Parathyroid adenoma (tissue), 2 donors: ENCODE results near the gene RGS3.

ENCODE experiments used
- H2AFZ ChIP-seq: fragments of 300-600 bp; sonication (generic); one replicate; pipeline ENCODE4 v1.7.0; 2017; ENCODE audit warnings: antibody characterized with exemption, mild to moderate bottlenecking
- H3K27ac ChIP-seq: fragments of 300-600 bp; sonication (generic); one replicate; pipeline ENCODE4 v1.7.0; 2017
- H3K27me3 ChIP-seq: fragments of 300-600 bp; sonication (generic); one replicate; pipeline ENCODE4 v1.7.0; 2017; ENCODE audit warnings: low read length; ENCODE audit not compliant: control insufficient read depth, insufficient read depth
- H3K36me3 ChIP-seq: fragments of 300-600 bp; sonication (generic); one replicate; pipeline ENCODE4 v1.7.0; 2017; ENCODE audit warnings: low read length; ENCODE audit not compliant: control insufficient read depth, insufficient read depth
- H3K4me1 ChIP-seq: fragments of 300-600 bp; sonication (generic); one replicate; pipeline ENCODE4 v1.7.0; 2017; ENCODE audit warnings: control low read depth
- H3K4me2 ChIP-seq: fragments of 300-600 bp; sonication (generic); one replicate; pipeline ENCODE4 v1.7.0; 2017; ENCODE audit warnings: low read length
- H3K4me3 ChIP-seq: fragments of 300-600 bp; sonication (generic); one replicate; pipeline ENCODE4 v1.7.0; 2017; ENCODE audit warnings: low read depth, low read length
- H3K79me2 ChIP-seq: fragments of 300-600 bp; sonication (generic); one replicate; pipeline ENCODE4 v1.7.0; 2017; ENCODE audit warnings: control low read depth
- H3K9ac ChIP-seq: fragments of 300-600 bp; sonication (generic); one replicate; pipeline ENCODE4 v1.7.0; 2017; ENCODE audit warnings: mild to moderate bottlenecking
- H3K9me3 ChIP-seq: fragments of 300-600 bp; sonication (generic); one replicate; pipeline ENCODE4 v1.7.0; 2017; ENCODE audit warnings: low read length; ENCODE audit not compliant: control insufficient read depth
- TF ChIP-seq, protein P1 (sequence below): fragments of 300-600 bp; sonication (generic); IDR thresholded peaks from one replicate; pipeline ENCODE4 v1.7.0; 2017; ENCODE audit warnings: antibody characterized with exemption, mild to moderate bottlenecking
- donor health status: primary hyperparathyroidism.

The RGS3 gene

DNA sequence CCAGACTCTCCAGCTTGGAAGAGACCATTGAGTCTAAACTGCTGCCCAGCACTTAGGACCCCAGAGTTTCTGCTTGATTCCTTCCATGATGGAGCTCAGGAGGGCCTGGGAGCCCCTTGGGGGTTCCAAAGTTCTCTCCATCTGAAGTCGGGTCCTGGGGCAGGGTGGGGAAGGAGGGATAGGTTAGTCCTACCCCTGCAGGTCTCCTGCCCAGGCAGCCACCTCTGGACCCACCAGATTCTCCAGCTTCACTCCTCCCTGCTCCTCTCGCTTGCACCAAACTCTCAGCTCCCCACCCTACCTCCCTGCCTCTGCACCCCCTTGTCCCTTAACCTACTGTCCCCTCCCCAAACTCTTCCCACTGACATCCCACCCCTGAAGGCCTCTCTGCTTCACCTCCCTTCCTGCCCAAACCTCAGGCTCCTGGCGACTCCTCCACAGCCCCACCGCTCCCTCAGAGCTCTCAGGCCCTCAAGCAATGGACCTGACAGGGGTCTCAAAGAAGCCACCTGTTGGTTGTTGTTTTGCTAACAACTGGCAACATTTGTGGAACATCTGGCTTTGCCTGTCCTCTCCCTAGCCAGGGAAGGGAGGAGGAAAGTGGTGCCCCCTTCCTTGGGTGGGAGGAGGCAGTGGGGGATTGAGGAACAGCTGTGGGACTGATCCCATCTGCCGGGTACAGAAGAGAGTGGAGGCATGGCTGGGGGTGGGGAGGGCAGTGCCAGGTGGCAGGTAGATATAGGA, 137.5 kb downstream of the RGS3 start:
- TF ChIP-seq, protein P1, sequence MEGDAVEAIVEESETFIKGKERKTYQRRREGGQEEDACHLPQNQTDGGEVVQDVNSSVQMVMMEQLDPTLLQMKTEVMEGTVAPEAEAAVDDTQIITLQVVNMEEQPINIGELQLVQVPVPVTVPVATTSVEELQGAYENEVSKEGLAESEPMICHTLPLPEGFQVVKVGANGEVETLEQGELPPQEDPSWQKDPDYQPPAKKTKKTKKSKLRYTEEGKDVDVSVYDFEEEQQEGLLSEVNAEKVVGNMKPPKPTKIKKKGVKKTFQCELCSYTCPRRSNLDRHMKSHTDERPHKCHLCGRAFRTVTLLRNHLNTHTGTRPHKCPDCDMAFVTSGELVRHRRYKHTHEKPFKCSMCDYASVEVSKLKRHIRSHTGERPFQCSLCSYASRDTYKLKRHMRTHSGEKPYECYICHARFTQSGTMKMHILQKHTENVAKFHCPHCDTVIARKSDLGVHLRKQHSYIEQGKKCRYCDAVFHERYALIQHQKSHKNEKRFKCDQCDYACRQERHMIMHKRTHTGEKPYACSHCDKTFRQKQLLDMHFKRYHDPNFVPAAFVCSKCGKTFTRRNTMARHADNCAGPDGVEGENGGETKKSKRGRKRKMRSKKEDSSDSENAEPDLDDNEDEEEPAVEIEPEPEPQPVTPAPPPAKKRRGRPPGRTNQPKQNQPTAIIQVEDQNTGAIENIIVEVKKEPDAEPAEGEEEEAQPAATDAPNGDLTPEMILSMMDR, result no peak
- Histone ChIP-seq H2AFZ (no peak overlapping the region), H3K27ac (no peak overlapping the region), H3K36me3 (no peaks in the 10 kb centered on the region), H3K9me3 (no peaks in the 10 kb centered on the region), H3K9ac (no peak overlapping the region), H3K79me2 (no peaks in the 10 kb centered on the region), H3K4me3 (no peak overlapping the region), H3K27me3 (no peaks in the 10 kb centered on the region), H3K4me1 (no peaks in the 10 kb centered on the region), H3K4me2 (no peak overlapping the region)

DNA sequence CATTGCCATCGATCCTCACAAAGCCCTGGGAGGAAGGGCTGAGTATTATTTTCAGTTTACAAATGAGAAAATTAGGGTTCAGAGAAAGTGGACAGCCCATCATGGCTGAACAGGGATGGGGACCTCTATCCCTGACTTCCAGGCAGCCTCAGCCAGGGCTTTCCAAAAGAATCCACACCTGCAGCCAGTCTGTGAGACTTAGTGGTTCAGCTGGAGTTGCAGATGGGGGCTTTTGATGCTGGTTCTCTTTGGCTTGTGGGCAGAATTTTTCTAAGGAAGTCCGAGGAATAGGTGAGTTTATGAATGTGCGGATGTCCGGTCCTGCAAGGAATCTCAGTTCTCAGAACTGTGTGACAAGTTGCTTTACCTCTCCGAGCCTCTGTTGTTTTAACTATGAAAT, 138.1 kb downstream of the RGS3 start:
- Histone ChIP-seq H3K27ac (no peak overlapping the region), H3K27me3 (no peaks in the 10 kb centered on the region), H3K4me1 (no peaks in the 10 kb centered on the region)

DNA sequence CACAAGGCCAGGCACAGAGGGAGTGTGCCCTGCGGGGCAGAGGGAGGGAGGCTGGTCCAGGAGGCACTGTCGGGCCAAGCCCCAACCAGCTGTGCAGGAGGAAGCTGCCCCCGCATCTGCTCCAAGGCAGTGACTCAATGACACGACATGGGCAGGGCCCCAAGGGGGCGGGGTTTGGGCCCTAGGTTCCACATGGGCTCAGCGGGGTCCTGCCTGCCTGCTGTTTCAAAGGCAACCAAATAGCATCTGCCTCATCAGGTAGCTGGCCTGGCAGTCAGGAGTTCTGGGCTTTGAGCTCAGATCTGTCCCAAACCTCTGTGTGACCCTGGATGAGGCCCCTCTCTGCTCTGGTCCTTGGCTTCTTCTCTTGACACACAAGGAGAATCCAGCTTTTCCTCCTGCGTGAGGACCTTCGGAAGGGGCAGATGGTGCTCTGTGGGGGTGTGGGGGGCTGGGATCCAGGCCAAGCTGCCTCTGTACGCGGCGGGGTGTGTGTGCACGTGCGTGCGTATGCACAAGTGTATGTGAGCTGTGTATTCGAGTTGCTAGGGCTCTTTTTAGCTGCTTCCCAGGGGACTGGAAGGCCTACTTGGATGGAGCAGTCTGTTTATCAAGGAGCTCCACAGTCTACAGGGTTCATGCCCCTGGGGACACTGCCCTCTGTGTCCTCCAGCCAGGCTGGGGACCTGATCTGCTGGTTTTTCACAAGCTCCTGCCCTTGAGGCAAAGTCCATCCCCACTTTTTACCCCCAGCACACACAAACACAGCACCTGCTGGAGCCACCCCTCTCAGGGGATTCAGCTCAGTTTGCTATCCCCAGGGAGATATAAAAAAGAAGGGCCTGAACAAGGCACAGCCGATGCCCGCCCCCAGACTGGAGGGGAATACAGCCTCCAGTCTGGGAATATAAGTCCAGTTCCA, 138.9 kb downstream of the RGS3 start:
- no peaks in the 10 kb centered on the region for H3K4me1 ChIP-seq
- no peak overlapping the region for H3K9ac ChIP-seq
- no peaks in the 10 kb centered on the region for H3K9me3 ChIP-seq
- TF ChIP-seq, protein P1, result no peak
- no peak overlapping the region for H2AFZ ChIP-seq
- H3K36me3 ChIP-seq, result no peaks in the 10 kb centered on the region
- no peaks in the 10 kb centered on the region for H3K27me3 ChIP-seq
- H3K4me3 ChIP-seq, result no peak overlapping the region
- H3K4me2 ChIP-seq, result no peak overlapping the region
- H3K79me2 ChIP-seq, result no peaks in the 10 kb centered on the region
- H3K27ac ChIP-seq, result no peak overlapping the region

More for the DNA sequence above, 138.1 kb downstream of the RGS3 start:
- Histone ChIP-seq H3K4me3 (no peak overlapping the region), H3K4me2 (no peak overlapping the region), H3K79me2 (no peaks in the 10 kb centered on the region), H3K9ac (no peak overlapping the region), H3K36me3 (no peaks in the 10 kb centered on the region), H3K9me3 (no peaks in the 10 kb centered on the region), H2AFZ (no peak overlapping the region)
- TF ChIP-seq, protein P1, result no peak

DNA sequence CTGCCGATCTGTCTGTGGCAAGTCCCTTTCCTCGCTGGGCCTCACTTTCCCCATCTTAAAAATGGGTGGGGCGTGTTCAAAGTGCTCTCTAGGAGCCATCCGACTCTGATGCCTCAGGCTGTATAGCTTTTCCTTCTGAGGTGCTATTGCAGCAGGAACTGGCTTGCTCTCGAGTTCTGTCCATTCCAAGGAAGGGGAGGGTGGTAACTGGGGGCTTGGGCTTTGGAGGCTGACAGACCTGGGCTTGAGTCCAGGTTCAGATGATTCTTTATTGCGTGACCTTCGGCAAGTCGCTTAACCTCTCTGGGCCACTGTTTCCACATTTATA, 139.5 kb downstream of the RGS3 start:
- Histone ChIP-seq H3K4me1 (no peaks in the 10 kb centered on the region), H3K9me3 (no peaks in the 10 kb centered on the region), H3K9ac (no peak overlapping the region), H3K27ac (no peak overlapping the region), H3K27me3 (no peaks in the 10 kb centered on the region), H3K4me2 (no peak overlapping the region), H3K4me3 (no peak overlapping the region), H3K79me2 (no peaks in the 10 kb centered on the region), H2AFZ (no peak overlapping the region), H3K36me3 (no peaks in the 10 kb centered on the region)
- TF ChIP-seq, protein P1, result no peak
